K562 (cell line): Measurements from ENCODE around the gene GALNT9.

ENCODE experiments used
- CTCF ChIP-seq, 3 experiments: IDR thresholded peaks in 2 of 3; conservative IDR thresholded peaks in 1 of 3; 2 replicates each; pipeline ENCODE4 v1.5.1; 2011 to 2012; ENCODE audit warnings: low read length in 3 of 3, mild to moderate bottlenecking in 3 of 3, control low read depth in 2 of 3, improper control_type of control experiment in 1 of 3, inconsistent platforms in 1 of 3, low read depth in 1 of 3, mixed read lengths in 1 of 3, moderate library complexity in 1 of 3; ENCODE audit not compliant: insufficient read depth in 2 of 3
- TF ChIP-seq, protein P1 (sequence below): fragments of 250-450 bp; sonication (Bioruptor Pico); IDR thresholded peaks from 2 replicates; pipeline ENCODE4 v1.4.0; 2020; ENCODE audit warnings: mild to moderate bottlenecking, moderate library complexity

DNA sequence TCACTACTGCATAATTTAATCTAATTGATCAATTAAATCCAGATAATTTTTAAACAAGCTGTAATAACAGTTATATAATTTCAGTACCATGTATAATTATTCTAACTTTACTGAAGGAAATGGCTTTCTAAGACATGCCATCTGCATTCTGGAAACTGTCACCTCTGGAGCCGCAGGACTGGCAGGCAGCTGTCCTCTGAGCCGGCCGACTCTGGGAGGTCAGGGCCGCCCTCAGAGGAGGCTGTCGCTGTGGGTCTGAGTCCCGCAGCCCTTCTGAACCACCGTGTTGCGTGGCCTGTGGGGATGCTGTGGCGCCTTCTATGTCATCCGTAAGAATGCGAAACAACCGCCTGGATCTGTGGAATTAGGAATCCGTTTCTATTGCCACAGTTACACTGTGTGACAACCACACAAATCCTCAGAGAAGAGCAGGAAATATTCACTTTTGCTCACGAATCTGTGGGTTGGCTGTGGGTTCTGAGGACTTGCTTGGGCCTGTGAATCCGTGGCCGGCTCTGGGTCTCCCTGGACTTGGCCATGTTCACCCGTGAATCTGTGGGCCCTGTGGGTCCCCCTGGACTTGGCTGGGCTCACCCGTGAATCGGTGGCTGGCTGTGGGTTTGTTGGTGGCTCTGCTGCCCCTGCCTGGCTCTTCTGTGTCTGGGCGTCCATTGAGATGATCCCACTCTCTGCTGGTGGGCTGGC, 17.2 kb upstream of the GALNT9 start:
- TF ChIP-seq CTCF (IDR thresholded peaks at IDR 0.05 in 2 of 3, conservative IDR thresholded peaks at IDR 0.05 in 1 of 3; ENCODE audit: insufficient read depth in 2 of 3, low read depth in 1 of 3, low read length in 3 of 3), result no peak
- TF ChIP-seq, protein P1, sequence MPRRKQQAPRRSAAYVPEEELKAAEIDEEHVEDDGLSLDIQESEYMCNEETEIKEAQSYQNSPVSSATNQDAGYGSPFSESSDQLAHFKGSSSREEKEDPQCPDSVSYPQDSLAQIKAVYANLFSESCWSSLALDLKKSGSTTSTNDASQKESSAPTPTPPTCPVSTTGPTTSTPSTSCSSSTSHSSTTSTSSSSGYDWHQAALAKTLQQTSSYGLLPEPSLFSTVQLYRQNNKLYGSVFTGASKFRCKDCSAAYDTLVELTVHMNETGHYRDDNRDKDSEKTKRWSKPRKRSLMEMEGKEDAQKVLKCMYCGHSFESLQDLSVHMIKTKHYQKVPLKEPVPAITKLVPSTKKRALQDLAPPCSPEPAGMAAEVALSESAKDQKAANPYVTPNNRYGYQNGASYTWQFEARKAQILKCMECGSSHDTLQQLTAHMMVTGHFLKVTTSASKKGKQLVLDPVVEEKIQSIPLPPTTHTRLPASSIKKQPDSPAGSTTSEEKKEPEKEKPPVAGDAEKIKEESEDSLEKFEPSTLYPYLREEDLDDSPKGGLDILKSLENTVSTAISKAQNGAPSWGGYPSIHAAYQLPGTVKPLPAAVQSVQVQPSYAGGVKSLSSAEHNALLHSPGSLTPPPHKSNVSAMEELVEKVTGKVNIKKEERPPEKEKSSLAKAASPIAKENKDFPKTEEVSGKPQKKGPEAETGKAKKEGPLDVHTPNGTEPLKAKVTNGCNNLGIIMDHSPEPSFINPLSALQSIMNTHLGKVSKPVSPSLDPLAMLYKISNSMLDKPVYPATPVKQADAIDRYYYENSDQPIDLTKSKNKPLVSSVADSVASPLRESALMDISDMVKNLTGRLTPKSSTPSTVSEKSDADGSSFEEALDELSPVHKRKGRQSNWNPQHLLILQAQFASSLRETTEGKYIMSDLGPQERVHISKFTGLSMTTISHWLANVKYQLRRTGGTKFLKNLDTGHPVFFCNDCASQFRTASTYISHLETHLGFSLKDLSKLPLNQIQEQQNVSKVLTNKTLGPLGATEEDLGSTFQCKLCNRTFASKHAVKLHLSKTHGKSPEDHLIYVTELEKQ (CRISPR knock-in tag), result no peak
